ENCODE data around the gene SIX3.

- TF ChIP-seq CHD1 (IDR thresholded peaks at IDR 0.05; ENCODE audit: low read depth, low read length), result no peak
- no peak for TF ChIP-seq BHLHE40 (IDR thresholded peaks at IDR 0.05; ENCODE audit: low read depth, low read length)
- no peak for TF ChIP-seq CTCF (conservative IDR thresholded peaks at IDR 0.05; ENCODE audit: low read depth, low read length)
- TF ChIP-seq RAD21 (IDR thresholded peaks at IDR 0.05; ENCODE audit: low read length), result no peak
- TF ChIP-seq USF2 (IDR thresholded peaks at IDR 0.05; ENCODE audit: low read depth, low read length), result no peak
- no peak for TF ChIP-seq CEBPB (IDR thresholded peaks at IDR 0.05; ENCODE audit: low read depth, low read length)
- TF ChIP-seq MAZ (IDR thresholded peaks at IDR 0.05; ENCODE audit: borderline replicate concordance, low read depth, low read length), result no peak
- TF ChIP-seq POLR2A (IDR thresholded peaks at IDR 0.05; ENCODE audit: low read depth, low read length), result no peak
- no peak for TF ChIP-seq RFX5 (IDR thresholded peaks at IDR 0.05; ENCODE audit: low read depth, low read length)
- no peak for TF ChIP-seq SMC3 (IDR thresholded peaks at IDR 0.05; ENCODE audit: low read depth, low read length)
These were observed 3.0 kb upstream of the SIX3 start for GRCh38 chr2:44938287-44939105.
